Measurements from ENCODE around the gene IMPDH1.

Gene IMPDH1

GRCh38 chr7:128405471-128406313, 4.1 kb downstream of the IMPDH1 start:
- peak; percentile 88 for DNase-seq (ENCODE audit: low spot score)

GRCh38 chr7:128404886-128405470, 4.8 kb downstream of the IMPDH1 start:
- no peak for DNase-seq (ENCODE audit: low spot score)

- DNase-seq (ENCODE audit: low spot score): no peak
Observed at GRCh38 chr7:128404143-128404681, 5.6 kb downstream of the IMPDH1 start.

- no peak for DNase-seq (ENCODE audit: low spot score)
Observed at GRCh38 chr7:128403676-128404075, 6.1 kb downstream of the IMPDH1 start.

GRCh38 chr7:128402356-128402755, 7.4 kb downstream of the IMPDH1 start:
- DNase-seq (ENCODE audit: low spot score): no peak

- DNase-seq (ENCODE audit: low spot score): no peak
Observed at GRCh38 chr7:128400566-128400965, 9.2 kb downstream of the IMPDH1 start.

GRCh38 chr7:128399991-128400390, 9.8 kb downstream of the IMPDH1 start:
- no peak for DNase-seq (ENCODE audit: low spot score)

- DNase-seq (ENCODE audit: low spot score): no peak
Observed at GRCh38 chr7:128398841-128399135, 11.0 kb downstream of the IMPDH1 start.

GRCh38 chr7:128398016-128398840, 11.6 kb downstream of the IMPDH1 start:
- DNase-seq (ENCODE audit: low spot score): peak; percentile 75

- no peak for DNase-seq (ENCODE audit: low spot score)
Observed at GRCh38 chr7:128396357-128396756, 13.4 kb downstream of the IMPDH1 start.

- no peak for DNase-seq (ENCODE audit: low spot score)
Observed at GRCh38 chr7:128395748-128396147, 14.0 kb downstream of the IMPDH1 start.

- DNase-seq (ENCODE audit: low spot score): no peak
Observed at GRCh38 chr7:128394904-128395496, 14.8 kb downstream of the IMPDH1 start.

GRCh38 chr7:128393526-128394330, 16.1 kb downstream of the IMPDH1 start:
- no peak for DNase-seq (ENCODE audit: low spot score)

GRCh38 chr7:128392446-128393327, 17.1 kb downstream of the IMPDH1 start:
- no peak for DNase-seq (ENCODE audit: low spot score)

GRCh38 chr7:128391805-128392204, 18.0 kb downstream of the IMPDH1 start:
- no peak for DNase-seq (ENCODE audit: low spot score)

- DNase-seq (ENCODE audit: low spot score): no peak
Observed at GRCh38 chr7:128390871-128391565, 18.8 kb downstream of the IMPDH1 start.

- DNase-seq (ENCODE audit: low spot score): no peak
Observed at GRCh38 chr7:128389618-128390329, 20.0 kb downstream of the IMPDH1 start.

GRCh38 chr7:128389085-128389617, 20.6 kb downstream of the IMPDH1 start:
- no peak for DNase-seq (ENCODE audit: low spot score)

GRCh38 chr7:128388145-128388485, 21.7 kb downstream of the IMPDH1 start:
- no peak for DNase-seq (ENCODE audit: low spot score)

All from AG20443 (cell line).